PC-3 (cell line): Measurements from ENCODE around the gene P4HTM. TPM values are rescaled to one million over a fixed set of nuclear protein-coding genes. Genes with fewer than 3 reads are reported as not detected.

Experiments
- ATAC-seq: fragments of 200-7000 bp; cut with Tn5 transposase; 2 replicates; pipeline ENCODE4 v1.9.1; 2020; ENCODE audit warnings: mild to moderate bottlenecking, moderate library complexity
- BruUV-seq: library from RNA; stranded (reverse); fragments of 400-500 nt; replicated peaks from 2 replicates; lab custom pipeline; 2021; lab: Mats Ljungman, UMichigan
- CTCF ChIA-PET: fragments of 300-600 bp; sonication (Branson Sonifier 250); formaldehyde crosslinking; loops from one replicate; lab custom pipeline; 2022; ENCODE audit warnings: antibody characterized with exemption; lab: Charles Lee
- POLR2A ChIA-PET: fragments of 300-600 bp; sonication (Branson Sonifier 250); formaldehyde crosslinking; loops from one replicate; lab custom pipeline; 2022; ENCODE audit warnings: antibody characterized with exemption; ENCODE audit not compliant: unreplicated experiment; lab: Charles Lee
- DNase-seq: peaks from one replicate; pipeline ENCODE4 v3.0.0-alpha.2; 2015
- H2AFZ ChIP-seq: fragments of 300-600 bp; sonication (generic); 2 replicates; pipeline ENCODE4 v1.6.0; 2016; ENCODE audit warnings: antibody characterized with exemption, low read length
- H3F3A ChIP-seq: fragments of 300-600 bp; sonication (generic); one replicate; pipeline ENCODE4 v1.6.0; 2017; ENCODE audit warnings: antibody characterized with exemption, low read length, control low read depth, mild to moderate bottlenecking; ENCODE audit not compliant: unreplicated experiment
- H3K27ac ChIP-seq: fragments of 300-600 bp; sonication (generic); 2 replicates; pipeline ENCODE4 v1.5.1; 2016; ENCODE audit warnings: mild to moderate bottlenecking, low read length
- H3K27me3 ChIP-seq: fragments of 300-600 bp; sonication (generic); 2 replicates; pipeline ENCODE4 v1.6.1; 2016; ENCODE audit warnings: low read length, mixed read lengths
- H3K36me3 ChIP-seq: fragments of 300-600 bp; sonication (generic); 2 replicates; pipeline ENCODE4 v1.6.1; 2016; ENCODE audit warnings: low read depth, mixed run types, low read length, mixed read lengths
- H3K4me1 ChIP-seq: fragments of 300-600 bp; sonication (generic); 2 replicates; pipeline ENCODE4 v1.5.1; 2016; ENCODE audit warnings: low read length; ENCODE audit not compliant: insufficient read depth
- H3K4me2 ChIP-seq: fragments of 300-600 bp; sonication (generic); 2 replicates; pipeline ENCODE4 v1.6.0; 2016; ENCODE audit warnings: low read length
- H3K4me3 ChIP-seq: fragments of 300-600 bp; sonication (generic); 2 replicates; pipeline ENCODE4 v1.5.1; 2016; ENCODE audit warnings: mild to moderate bottlenecking, low read length, mixed read lengths
- H3K79me2 ChIP-seq: fragments of 300-600 bp; sonication (generic); 2 replicates; pipeline ENCODE4 v1.6.1; 2017; ENCODE audit warnings: low read length, mixed read lengths
- H3K9ac ChIP-seq: fragments of 300-600 bp; sonication (generic); 2 replicates; pipeline ENCODE4 v1.6.0; 2016; ENCODE audit warnings: mild to moderate bottlenecking, low read length
- H3K9me2 ChIP-seq: fragments of 300-600 bp; sonication (generic); replicated peaks from 2 replicates; pipeline ENCODE4 v1.6.1; 2016; ENCODE audit warnings: mixed run types, low read length, mixed read lengths
- H3K9me3 ChIP-seq: fragments of 300-600 bp; sonication (generic); 2 replicates; pipeline ENCODE4 v1.6.1; 2016; ENCODE audit warnings: low read length, mixed read lengths
- H4K20me1 ChIP-seq: fragments of 300-600 bp; sonication (generic); 2 replicates; pipeline ENCODE4 v1.6.1; 2016; ENCODE audit warnings: low read length, mixed read lengths
- CTCF ChIP-seq: fragments of 300-600 bp; sonication (generic); conservative IDR thresholded peaks from 2 replicates; pipeline ENCODE4 v1.5.1; 2017; ENCODE audit warnings: antibody characterized with exemption, low read depth, mild to moderate bottlenecking, low read length
- EZH2 ChIP-seq: fragments of 300-600 bp; sonication (generic); IDR thresholded peaks from one replicate; pipeline ENCODE4 v1.6.1; 2017; ENCODE audit warnings: antibody characterized with exemption, mild to moderate bottlenecking, low read length; ENCODE audit not compliant: unreplicated experiment
- EZH2phosphoT487 ChIP-seq: fragments of 300-600 bp; sonication (generic); IDR thresholded peaks from 2 replicates; pipeline ENCODE4 v1.6.1; 2018; ENCODE audit warnings: mild to moderate bottlenecking, antibody characterized with exemption, low read length, borderline replicate concordance
- intact Hi-C: fragments of 100-400 bp; cut with micrococcal nuclease; formaldehyde crosslinking; loops from 2 replicates; pipeline ENCODE4 v1.9.0; 2023
- total RNA-seq: library from RNA; depleted of rRNA; stranded (reverse); fragments of >200 nt; gene quantifications from 2 replicates; pipeline ENCODE4 v1.2.3, GENCODE V29; 2014

Gene P4HTM
- total RNA-seq, 1 experiment from 2014 or later = 44.5 TPM

DNA sequence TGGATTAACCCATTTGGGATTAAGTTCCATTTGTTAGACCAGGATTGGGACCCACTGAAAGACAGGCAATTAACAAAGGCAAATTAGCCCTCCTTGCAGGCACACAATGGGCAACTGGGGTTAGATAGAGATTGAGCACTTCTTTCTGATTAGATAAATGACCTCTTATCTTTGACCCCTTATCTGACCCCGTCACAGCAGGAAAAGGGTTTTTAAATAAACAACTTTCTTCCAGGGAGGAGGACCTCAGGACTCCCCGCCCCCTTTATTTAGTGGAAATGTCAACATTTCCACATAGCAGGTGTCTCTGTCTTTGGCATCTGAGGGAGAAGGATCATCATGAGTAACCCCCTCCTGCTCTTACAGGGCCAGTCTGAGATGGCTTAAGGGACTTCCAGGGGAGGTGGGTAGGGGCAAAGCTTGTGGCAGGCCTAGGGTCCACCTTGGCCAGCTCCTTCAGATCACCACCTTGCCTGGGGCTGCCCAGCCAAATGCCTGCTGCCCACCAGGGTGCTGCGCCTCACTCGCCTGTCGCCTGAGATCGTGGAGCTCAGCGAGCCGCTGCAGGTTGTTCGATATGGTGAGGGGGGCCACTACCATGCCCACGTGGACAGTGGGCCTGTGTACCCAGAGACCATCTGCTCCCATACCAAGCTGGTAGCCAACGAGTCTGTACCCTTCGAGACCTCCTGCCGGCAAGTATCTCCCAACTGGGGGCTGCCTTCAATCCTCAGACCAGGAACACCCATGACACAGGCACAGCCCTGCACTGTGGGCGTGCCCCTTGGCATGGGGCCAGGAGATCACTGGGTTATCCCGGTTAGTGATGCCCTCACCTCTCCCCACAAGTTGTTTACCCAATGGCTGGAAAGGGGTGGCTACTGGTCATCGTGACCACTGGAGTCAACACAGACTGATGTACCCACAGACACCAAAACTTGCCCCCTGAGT is 14.6 kb downstream of the P4HTM start:
- ATAC-seq (no peak), DNase-seq (no peak)
- H2AFZ ChIP-seq = no peak overlapping the region
- peaks cover 17% of the 10 kb centered on the region for H3K4me1 ChIP-seq
- TF ChIP-seq EZH2phosphoT487 (no peak), CTCF (no peak), EZH2 (no peak)
- H3K9me3 ChIP-seq = no peaks in the 10 kb centered on the region
- no peaks in the 10 kb centered on the region for H3K9me2 ChIP-seq
- no TSS peak for BruUV-seq
- intact Hi-C loops = no loop called here
- peaks cover 2% of the 10 kb centered on the region; the same call in 1 of the 2 replicates for H3K36me3 ChIP-seq
- POLR2A ChIA-PET = no interaction called here
- peaks cover 34% of the 10 kb centered on the region for H3K79me2 ChIP-seq
- H3K9ac ChIP-seq = no peak overlapping the region
- H3K27me3 ChIP-seq = no peaks in the 10 kb centered on the region
- H3K27ac ChIP-seq = no peak overlapping the region
- CTCF ChIA-PET = no interaction called here
- H3K4me3 ChIP-seq = no peak overlapping the region
- H3F3A ChIP-seq = no peaks in the 10 kb centered on the region
- H4K20me1 ChIP-seq = peaks cover 8% of the 10 kb centered on the region
- H3K4me2 ChIP-seq = no peak overlapping the region

GRCh38 chr3:49005303-49005680 is 15.3 kb downstream of the P4HTM start:
- intact Hi-C loops = no loop called here
- peaks cover 17% of the 10 kb centered on the region for H3K4me1 ChIP-seq
- peaks cover 8% of the 10 kb centered on the region for H4K20me1 ChIP-seq
- TF ChIP-seq EZH2phosphoT487 (no peak), CTCF (no peak)
- no peaks in the 10 kb centered on the region for H3K9me2 ChIP-seq
- H3K27ac ChIP-seq = no peak overlapping the region
- ATAC-seq (no peak), DNase-seq (no peak)
- peaks cover 2% of the 10 kb centered on the region; the same call in 1 of the 2 replicates for H3K36me3 ChIP-seq
- no peaks in the 10 kb centered on the region for H3F3A ChIP-seq
- ChIA-PET CTCF (no interaction called here), POLR2A (no interaction called here)
- H3K9me3 ChIP-seq = no peaks in the 10 kb centered on the region
- H3K4me3 ChIP-seq = no peak overlapping the region
- H3K9ac ChIP-seq = no peak overlapping the region
- BruUV-seq = no TSS peak
- H2AFZ ChIP-seq = no peak overlapping the region
- H3K4me2 ChIP-seq = no peak overlapping the region
- H3K79me2 ChIP-seq = peaks cover 40% of the 10 kb centered on the region
- H3K27me3 ChIP-seq = no peaks in the 10 kb centered on the region

GRCh38 chr3:49005998-49006397 is 16.0 kb downstream of the P4HTM start:
- Histone ChIP-seq H3K27me3 (no peaks in the 10 kb centered on the region), H3K4me3 (peak overlapping the region; percentile 79), H3K9me3 (no peaks in the 10 kb centered on the region), H3K9me2 (no peaks in the 10 kb centered on the region), H4K20me1 (peaks cover 8% of the 10 kb centered on the region), H3K36me3 (peaks cover 2% of the 10 kb centered on the region; the same call in 1 of the 2 replicates), H2AFZ (no peak overlapping the region), H3K79me2 (peaks cover 45% of the 10 kb centered on the region), H3F3A (no peaks in the 10 kb centered on the region), H3K4me1 (peaks cover 17% of the 10 kb centered on the region), H3K4me2 (peak overlapping the region; percentile 99), H3K27ac (no peak overlapping the region), H3K9ac (peak overlapping the region; percentile 99; the same call in 1 of the 2 replicates)
- DNase-seq (no peak), ATAC-seq (no peak)
- CTCF ChIA-PET = no interaction called here
- TF ChIP-seq CTCF (no peak), EZH2 (no peak), EZH2phosphoT487 (no peak)
- no TSS peak for BruUV-seq
- intact Hi-C loops = no loop called here
- POLR2A ChIA-PET = interaction anchor here (0.5 kb wide), 1 partner anchor 107 kb away, joined by 4 read pairs; no protein-coding TSS in a partner anchor
